ENCODE data around the gene FOS.

DNA sequence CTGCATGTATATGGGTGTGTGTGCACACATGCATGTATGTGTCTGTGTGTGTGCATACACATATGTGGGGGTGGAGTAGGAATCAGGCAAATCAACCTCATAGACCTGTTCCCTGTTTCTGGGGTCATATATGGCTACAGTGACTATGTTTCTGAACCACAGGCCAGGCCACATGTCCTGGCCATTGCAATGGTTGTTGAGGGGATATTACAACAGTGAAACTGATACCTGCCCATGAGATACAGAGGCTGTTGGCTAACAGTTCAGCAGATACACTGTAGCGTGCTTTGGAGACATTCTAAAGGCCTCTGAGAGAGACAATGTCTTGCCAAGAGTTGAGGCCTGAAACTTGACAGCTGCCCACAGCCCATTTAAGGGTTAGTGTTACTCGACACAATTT lies 47.3 kb upstream of the FOS start:
- TF ChIP-seq, protein P1, sequence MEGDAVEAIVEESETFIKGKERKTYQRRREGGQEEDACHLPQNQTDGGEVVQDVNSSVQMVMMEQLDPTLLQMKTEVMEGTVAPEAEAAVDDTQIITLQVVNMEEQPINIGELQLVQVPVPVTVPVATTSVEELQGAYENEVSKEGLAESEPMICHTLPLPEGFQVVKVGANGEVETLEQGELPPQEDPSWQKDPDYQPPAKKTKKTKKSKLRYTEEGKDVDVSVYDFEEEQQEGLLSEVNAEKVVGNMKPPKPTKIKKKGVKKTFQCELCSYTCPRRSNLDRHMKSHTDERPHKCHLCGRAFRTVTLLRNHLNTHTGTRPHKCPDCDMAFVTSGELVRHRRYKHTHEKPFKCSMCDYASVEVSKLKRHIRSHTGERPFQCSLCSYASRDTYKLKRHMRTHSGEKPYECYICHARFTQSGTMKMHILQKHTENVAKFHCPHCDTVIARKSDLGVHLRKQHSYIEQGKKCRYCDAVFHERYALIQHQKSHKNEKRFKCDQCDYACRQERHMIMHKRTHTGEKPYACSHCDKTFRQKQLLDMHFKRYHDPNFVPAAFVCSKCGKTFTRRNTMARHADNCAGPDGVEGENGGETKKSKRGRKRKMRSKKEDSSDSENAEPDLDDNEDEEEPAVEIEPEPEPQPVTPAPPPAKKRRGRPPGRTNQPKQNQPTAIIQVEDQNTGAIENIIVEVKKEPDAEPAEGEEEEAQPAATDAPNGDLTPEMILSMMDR (IDR thresholded peaks at IDR 0.05): no peak
- TF ChIP-seq POLR2A (IDR thresholded peaks at IDR 0.05): no peak

Data from sigmoid colon (tissue), 3 donors.